NCI-H69 (cell line): ENCODE measurements around the gene ACTL6B.
A peak's percentile ranks its signal among the peaks of the same experiment; 100 is the strongest.
"Not testable (repeated sequence)": the region's sequence is repeated elsewhere in the genome, so short reads cannot be mapped to it uniquely, and the experiment has no call there.

ENCODE experiments used
- DNase-seq: peaks from one replicate; lab custom pipeline; 2025; lab: John Stamatoyannopoulos, UW

Gene ACTL6B

DNA sequence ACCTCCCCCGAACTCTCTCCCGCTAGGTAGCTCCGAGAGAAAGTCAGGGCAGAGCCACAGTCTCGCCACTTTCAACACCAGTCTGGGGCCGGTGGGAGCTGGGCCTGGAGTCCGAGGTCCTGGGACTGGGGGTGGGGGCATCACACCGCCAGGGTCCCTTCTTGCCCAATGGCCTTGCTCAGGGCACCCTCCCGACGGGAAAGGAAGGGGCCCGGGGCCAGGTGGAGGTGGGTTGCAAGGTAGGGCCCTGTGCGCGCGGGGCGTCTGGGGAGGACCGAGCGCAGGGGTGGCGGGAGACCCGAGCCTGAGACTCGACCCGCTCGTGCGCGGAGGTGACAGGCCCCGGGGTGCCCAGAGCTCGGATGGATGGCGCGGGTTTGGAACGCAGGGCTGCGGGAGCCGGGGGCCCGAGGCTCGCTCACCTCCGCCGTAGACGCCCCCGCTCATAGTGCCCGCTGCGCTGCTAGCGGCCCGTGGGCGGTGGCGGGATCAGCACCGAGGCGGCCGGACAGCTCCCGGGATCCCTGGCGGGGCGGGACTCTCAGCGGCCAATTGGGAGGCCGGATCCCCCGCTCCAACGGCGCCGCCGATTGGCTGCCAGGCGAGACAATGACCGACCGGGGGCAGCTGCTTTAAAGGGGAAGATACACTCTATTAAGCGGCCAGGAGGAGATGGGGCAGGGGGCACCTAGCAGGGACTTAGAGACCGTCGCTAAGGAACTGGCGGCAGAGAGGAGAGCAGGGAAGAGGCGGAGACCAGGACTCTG, at the start of gene ACTL6B:
TSS of gene ACTL6B (minus strand) at position 541 of the 767 bp plus-strand sequence. CDS start at position 447, 94 bp downstream.
- peak; percentile 94 for DNase-seq

DNA sequence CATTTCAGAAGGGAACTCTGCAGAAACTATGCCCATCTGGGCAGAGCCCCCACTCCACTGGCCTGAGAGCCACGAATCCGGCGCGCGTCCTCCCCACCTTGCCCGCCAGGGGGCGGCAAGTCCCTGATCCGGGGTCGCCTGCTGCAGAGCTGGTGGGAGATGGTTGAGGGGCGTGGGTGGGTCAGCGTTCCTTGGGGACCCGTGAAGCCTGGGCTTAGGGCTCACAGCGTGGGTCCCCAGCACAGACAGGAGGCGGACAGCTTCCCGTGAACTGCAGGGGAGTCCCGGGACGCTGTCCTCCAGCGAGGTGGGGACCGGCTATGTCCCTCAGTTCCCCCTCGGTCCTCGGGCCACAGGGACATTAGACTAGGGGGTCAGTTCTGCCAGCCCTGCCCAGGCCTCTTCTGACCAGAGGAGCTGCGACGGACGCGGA, 49.1 kb upstream of the ACTL6B start:
- DNase-seq: peak; percentile 83

DNA sequence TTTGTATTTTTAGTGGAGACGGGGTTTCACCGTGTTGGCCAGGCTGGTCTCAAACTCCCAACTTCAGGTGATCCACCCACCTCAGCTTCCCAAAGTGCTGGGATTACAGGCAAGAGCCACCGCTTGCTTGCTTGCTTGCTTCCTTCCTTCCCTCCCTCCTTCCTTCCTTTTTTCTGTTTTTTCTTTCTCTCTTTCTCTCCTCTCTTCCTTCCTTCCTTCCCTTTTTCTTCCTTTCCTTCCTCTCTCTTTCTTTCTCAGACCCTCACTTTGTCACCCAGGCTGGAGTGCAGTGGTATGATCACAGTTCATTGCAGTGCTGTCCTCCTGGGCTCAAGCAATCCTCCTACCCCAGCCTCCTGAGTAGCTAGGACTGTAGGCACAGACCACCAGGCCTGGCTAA, 44.8 kb upstream of the ACTL6B start:
- not testable (repeated sequence) for DNase-seq

DNA sequence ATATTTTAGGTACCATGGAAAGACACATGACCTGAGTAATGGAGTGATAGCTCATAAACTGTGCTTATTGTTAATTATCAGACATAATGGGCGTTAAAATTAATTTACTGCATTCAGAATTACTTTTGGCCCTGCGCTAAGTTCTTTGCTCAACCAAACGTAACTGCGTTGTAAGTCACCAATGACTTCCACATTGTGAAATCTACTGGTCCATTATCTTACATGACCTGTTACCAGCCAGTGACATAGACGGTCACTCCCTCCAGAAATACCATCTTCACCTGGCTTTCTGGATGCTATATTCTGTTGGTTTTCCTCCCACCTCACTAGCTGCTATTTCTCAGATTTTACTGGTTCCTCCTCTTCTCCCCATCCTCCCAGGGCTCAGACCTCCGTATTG, 42.8 kb upstream of the ACTL6B start:
- no peak for DNase-seq

DNA sequence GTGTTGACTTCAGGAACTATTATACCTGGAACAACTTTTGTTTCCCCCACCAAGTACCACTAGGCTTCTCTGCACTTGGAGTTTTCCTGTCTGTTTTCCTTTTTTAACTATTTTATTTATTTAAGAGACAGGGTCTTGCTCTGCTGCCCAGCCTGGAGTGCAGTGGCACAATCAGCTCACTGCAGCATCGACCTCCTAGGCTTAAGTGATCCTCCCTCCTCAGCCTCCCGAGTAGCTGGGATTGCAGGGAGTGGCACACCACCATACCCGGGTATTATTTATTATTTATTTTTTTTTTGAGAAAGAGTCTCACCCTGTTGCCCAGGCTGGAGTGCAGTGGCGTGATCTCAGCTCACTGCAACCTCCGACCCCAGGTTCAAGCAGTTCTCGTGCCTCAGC, 39.9 kb upstream of the ACTL6B start:
- no peak for DNase-seq

DNA sequence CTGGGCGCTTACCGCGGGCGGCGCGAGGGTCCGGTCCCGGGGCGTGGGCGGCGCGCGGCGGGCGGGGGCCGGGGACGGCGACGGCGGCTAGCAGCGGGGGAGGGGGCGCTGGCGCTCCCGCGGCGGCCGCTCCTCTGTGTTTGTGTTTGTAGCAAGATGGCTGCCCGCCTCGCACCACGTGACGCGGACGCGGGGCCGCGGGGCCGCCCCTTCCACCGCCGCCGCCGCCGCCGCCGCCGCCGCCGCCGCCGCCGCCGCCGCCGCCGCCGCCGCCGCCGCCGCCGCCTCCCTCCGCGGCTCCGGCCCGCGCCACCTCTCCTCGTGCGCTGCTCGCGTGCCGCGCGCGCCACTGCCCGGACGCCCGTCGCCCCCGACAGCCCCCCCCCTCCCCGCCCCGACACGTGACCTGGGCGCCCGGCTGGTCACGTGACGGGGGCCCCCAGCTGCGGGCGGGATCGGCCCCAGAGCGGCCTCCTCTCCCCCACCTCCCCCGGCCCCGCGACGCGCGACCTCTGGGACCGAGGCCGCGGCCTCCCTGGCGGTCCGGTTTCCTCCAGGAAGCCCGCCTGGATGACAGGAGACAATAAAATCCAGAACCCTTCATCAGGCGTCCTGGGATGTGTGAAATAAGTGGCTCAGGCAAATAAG, 38.0 kb upstream of the ACTL6B start, which contains the start of gene GIGYF1:
TSS of gene GIGYF1 (minus strand) at position 153 of the 648 bp plus-strand sequence. CDS start 6,012 bp downstream, outside the sequence.
- peak; percentile 89 for DNase-seq

DNA sequence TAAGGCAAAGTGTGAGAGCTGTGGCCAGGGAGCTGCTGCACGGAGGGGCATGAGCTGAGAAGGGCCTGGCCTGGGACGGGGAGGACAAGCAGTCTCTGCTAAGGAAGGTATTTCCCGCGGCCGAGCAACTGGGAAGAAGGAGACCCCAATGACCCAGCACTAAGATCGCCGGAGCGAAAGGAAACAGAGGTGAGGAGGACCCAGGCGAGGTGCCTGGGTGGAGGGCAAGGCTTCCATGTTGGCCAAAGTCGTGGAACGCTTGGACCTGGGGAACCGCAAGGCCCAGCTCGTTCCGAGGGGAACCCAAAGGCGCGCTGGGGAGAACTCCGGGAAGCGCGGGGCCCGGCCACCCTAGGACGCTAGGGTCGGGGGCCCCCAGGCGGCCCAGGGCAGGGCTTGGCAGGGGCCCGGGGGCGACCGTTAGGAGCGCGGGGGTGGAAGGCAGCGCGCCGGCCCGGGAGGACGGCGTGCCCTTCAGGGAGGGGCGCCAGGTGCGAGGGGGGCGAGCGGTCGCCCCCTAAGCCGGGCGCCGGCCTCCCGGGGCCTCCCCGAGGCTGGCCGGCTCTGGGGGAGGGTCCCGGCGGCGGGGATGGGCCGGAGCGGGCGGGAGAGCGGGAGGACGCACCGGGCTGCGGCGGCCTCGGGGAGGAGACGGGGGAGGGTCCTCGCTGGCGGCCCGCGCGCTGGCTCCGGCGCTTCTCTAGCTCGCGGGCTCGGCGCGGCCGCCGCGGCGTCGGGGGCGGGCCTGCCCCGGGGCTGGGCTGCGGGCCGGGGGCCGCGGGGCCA, 37.3 kb upstream of the ACTL6B start:
- peak; percentile 50 for DNase-seq

DNA sequence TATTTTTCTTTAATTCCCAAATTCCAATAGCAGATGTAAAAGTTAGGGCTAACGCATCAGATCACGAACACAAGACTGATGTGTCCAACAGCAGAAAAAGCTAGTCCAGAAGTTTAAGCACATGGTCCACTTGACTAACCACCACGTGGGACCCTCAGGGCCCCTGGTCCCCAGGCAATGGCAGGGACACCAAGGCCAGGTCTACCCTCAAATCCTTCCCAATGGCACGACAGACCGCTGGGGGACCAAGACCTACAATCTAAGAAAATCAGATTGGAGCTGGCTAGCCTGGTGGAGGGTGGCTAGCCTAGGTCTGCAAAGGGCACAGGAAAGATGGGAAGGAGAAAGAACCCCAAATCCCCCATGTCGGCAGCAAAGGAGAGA, 36.3 kb upstream of the ACTL6B start:
- no peak for DNase-seq

DNA sequence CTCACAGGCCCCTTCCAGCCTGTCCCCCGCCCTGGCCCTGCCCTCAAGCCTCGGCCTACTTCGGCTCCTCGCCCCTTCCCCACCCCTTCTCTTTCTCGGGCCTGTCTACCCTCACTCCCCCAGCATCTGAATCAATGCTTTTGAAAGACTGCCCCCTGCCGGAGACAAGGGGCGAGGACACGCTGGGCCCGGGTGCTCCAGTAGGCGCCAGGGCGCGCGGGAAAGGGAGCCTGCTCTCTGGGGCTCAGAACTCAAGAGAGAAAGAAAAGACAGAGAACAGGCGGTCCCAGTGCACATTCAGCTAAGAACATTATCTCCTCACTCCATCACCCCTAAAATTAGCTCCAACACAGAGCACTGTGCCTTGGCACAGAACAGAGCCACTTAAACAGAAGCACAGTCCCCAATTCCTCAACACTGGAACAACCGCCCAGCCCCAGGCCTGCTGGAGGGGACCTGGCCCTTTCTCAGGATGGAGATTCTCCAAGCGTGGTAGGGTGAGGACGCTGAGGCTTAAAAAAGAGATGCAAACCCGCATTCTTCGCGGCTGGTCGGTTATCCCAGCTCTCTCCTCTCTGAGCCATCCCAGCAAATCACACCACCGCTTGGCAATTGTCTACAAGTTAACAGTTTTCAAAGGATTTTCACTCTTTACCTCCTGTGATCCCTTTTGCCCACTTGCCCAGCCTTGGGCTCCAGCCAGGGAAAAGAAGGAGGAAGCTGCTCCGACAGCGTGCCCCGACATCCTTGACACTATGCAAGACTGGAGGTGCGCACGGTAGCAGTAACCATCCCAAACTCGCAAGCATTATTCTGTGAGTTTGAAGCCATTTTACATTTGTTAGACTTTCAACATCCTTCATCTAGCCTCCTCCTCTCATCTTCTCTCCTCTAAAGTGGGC, 35.7 kb upstream of the ACTL6B start:
- DNase-seq: peak; percentile 75

DNA sequence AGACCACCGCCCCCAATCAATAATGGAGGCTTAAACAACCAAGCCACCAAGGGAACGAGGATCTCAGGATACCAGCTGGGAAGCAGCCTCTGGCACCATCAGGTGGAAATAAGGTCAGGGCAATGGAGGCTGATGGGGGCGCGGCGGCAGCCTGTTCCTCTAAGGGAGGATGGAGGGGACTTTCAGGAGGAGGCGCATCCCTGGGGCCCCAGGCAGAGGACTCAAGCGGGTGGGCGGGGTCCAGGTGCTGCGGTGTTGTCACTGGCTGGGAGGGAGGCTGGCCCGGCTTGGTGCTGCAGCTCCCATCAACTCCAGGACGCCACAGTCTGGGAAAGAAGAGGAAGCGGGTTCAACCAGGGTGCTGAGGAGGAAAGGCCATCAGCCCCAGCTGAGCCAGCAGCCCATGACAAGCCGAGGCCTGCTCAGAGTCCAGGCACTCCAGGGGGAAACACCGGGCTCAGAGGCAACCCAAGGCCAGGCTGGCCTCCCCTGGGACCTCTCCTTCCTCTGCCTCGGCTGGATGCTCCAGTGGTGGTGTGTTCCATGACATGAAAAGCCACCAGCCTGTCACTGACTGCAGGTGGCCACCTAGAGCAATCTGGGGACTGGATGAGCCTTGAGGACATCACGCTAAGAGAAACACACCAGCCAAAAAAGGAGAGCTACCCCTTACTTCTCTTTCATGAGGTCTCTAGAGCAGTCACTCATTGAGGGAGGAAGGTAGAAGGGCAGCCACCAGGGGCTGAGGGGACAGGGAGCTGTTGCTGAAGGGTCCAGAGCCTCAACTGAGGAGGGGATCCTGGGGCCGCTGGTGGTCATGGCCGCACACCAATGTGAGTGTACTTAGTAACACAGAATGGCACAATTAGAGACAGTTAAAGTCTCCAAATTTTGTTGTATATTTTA, 33.2 kb upstream of the ACTL6B start:
- no peak for DNase-seq

DNA sequence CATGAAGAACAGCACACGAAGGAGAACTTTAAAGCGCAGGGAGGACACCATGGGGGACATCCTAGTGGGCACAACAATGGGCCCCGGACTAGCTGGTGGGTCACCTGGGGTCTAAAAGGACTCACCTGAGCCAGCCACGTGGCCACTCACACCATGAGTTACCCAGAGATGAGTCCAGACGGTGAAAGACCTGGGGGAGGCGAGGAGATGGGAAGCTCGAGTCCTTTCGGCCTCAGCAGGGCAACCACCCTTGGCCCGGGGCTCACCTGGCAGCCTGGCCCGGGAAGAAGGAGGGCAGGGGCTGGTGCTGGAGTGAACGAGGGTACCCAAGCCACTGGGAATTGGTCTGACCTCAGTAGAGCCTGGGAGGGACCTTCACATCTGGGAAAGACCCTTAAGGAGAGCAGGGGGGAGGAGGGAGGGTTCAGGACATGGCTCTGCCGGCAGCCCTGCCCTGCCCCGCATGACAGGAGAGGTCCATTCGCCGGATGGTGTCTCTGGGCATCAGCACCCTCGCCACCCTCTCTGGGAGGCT, 32.1 kb upstream of the ACTL6B start:
- no peak for DNase-seq

DNA sequence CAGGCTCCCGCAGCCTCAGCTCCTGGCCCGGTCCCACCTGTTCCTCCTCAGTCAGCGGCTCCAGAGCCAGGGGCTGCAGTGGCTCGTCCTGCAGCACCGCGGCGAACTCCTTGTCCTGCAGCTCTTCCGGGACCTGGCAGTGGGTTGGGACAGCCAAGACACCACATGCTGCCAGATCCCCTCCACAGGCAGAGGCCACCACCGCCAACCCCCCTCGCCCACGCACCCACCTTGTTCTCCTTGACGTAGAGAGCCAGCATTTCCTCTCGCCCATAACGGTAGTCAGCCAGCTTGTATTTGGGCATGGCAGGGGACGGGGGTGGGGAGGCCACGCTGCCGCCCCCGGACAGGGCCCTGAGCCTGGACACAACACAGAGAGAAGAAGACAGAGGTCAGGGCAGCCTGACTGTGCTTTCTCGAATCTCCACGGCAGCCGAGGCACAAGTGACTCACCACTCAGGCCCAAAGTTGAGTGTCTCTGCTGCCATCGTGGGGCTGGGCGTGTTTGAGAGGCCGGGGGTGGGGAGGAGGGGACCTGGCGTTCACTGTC, 31.6 kb upstream of the ACTL6B start:
- no peak for DNase-seq

DNA sequence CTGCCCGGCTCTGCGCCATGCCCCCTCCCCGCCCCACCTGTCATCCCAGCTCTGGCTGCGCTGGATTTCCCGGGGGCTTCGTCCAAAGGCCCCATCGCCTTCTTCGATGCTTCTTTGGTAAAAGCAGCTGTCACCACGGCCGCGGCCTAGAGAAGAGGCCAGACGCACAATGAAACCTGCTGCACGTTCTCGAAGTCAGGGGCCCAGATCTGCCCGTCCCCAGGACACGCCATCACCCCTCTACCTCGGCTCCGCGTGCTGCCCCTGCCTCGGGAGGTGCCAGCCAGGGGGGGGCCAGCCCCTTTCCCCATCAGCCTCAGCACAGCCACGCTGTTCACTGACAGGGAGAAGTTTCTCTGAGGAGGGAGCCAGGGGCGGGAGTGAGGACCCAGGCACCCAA, 31.0 kb upstream of the ACTL6B start:
- no peak for DNase-seq

DNA sequence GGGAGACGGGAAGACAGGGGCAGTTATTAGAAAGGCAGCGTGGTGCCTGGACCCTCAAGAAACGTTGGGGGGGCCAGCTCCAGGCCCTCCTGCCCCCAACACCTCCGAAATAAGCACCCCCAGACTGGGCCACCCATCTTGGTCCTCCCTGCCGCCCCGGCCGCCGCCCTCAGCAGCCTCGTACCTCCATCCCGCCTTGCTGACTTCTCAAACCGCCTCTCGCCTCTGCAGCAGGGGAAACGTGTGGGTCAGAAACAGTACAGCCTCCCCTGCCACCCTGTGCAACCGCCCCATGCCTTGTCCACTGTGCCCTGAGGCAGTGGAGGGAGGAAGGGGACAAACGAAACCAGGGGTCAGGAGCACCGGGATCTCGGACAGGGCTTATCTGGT, 30.6 kb upstream of the ACTL6B start:
- DNase-seq: no peak

DNA sequence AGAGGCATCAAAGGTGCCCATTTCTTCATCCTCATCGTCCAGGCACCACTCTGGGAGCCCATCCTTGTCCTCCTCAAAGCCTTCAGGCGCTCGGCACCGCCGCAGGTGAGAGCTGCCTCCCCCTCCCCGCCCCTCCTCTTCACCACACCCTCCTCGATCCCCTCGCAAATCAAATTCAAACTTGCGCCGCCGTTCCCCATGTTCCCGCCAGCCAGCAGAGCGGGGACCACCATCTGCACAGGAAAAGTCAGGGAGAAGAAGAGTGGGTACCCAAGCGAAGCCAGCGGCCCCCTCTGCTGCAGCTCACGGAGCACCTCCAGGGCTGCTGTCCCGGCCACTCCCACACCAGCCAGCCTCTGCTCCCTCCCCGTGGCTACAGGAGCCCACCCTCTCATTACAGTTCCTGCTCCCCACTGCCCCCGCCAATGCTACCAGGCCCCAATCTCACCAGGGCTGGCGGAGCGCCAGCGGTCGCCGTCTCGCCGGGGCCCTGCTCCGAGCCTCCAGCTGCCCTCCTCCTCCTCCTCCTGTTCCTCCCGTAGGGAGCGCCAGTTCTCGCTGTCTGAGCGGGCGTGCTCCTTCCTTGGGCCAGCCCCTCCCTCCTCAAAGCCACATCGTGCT, 30.1 kb upstream of the ACTL6B start:
- no peak for DNase-seq

DNA sequence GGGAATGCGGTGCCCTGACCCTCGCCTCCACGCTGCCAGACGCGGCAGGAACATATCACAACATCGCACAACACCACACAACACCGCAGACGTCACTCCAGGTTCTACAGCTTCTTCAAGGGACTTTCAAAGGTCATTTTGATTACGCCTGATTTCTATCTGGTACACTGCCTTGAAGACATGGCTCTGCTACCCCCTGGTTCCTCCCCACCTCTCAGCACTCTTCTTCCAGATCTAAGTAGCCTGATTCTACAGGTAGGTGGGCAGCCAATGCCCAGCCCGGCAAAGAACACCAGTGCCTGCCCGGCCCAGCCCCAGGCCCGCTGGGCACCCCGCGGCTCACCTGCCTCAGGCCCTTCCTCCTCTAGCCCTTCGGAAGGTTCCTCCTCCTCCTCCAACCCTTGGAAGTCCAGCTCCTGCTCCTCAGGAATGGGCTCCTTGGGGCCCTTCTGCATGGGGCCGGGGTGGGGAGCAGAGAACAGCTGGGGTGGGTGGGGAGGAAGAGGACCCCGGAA, 29.4 kb upstream of the ACTL6B start:
- DNase-seq: no peak

DNA sequence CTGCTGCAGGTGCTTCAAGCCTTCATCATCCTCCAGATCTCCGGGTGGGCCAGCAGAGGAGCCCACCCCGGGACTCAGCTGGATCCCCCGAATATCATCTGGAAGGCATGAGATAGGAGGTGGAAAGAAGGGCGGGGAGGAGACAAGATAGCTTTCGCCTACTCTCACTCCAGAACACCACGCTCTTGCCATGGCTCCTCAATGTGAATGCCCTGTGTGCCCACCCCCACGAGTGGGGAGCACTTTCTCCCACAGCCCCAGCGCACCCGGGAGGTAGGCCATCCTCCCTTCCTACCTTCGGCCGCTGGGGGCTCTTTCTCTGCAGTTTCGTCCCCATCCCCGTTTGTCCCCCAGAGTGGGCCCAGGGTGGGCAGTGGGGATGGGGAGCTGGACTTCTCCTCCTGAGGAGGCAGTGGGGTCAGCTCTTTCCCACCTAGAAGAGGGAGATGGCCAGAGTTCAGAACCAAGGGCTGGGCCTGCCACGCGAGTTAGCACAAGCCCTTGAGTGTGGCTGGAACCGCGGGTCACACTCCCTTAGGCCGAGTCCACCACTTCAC, 28.9 kb upstream of the ACTL6B start:
- DNase-seq: no peak

DNA sequence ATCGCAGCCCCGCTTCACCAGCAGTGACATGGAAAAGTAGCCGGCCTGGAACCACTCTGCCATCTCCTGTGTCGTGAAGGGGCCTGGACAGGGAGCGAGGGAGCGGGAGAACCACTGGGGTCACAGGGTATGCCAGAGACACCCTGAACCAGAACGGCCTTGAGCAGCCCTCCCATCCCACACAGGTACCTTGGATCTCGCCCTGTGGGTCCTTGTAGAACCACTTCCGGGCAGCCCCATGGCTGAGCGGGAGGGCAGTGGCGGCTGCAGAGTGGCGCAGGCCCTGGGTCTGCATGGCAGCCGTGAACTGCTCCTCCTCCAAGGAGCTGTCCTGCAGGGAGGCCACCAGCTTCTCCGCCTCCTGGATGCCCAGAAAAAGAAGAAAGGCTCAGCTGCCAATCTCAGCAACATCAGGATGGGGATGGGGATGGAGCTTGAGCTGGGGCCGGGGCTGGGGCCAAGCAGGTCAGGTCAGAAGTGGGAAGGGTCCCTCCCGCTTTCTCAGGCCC, 28.3 kb upstream of the ACTL6B start:
- DNase-seq: no peak
